HG02970 (cell line): ENCODE data around the gene ALOX5.
A peak's percentile ranks its signal among the peaks of the same experiment; 100 is the strongest.
"Not testable (repeated sequence)": the region's sequence is repeated elsewhere in the genome, so short reads cannot be mapped to it uniquely, and the experiment has no call there.

Experiments
- ATAC-seq: cut with Tn5 transposase; IDR thresholded peaks from one replicate; pipeline ENCODE4 v1.9.1; 2021; ENCODE audit warnings: mild to moderate bottlenecking, moderate library complexity, moderate number of reproducible peaks; ENCODE audit not compliant: unreplicated experiment, low FRiP score

The ALOX5 gene

DNA sequence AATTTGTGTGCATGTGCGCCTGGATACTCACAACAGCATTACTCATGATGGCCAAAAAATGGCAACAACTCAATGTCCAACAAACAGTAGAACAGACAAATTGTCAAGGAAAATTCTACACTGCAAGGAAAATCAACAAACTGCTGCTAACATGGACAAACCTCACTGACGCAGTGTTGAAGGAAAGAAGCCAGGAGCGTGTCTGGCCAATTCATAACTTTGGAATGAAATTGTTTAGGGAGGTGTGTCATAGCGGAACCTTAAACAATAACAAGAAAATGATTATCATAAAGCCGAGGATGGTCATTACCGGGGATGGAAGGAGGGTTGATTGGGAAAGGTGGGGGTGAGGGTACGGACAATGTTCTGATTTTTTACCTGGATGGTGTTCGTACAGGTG, 29.1 kb downstream of the ALOX5 start:
- ATAC-seq, result no peak

DNA sequence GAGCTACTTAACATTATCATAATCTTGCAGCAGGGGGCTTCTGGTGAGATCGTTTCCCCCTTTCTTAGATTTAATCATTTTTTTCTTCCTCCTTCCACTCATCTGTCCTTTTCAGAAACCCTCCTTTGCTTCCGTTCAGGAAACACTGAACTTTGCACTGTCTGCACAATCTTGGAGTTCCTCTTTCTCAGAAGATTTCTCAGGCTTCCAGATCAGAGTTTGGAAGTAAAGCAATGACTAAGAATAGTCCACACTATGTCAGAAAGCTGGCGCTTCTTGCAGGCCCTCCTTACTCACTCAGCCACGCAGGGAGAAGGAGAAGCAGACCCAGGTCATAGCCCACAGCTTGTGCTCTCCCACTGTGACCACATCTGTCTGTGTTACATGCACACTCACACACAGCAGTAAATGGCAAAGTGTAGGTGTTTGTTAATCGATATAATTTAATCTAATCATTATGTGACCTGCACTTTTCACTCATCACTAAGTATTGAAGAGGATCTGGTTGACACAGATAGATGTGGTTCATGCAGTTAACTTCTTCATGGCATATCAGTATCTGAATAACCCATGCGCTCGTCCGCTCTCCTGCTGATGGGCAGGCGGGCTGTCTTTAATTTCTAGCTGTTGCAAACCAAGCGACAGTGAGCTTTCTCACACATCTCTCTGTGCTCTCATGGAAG, 30.2 kb downstream of the ALOX5 start:
- ATAC-seq, result no peak

DNA sequence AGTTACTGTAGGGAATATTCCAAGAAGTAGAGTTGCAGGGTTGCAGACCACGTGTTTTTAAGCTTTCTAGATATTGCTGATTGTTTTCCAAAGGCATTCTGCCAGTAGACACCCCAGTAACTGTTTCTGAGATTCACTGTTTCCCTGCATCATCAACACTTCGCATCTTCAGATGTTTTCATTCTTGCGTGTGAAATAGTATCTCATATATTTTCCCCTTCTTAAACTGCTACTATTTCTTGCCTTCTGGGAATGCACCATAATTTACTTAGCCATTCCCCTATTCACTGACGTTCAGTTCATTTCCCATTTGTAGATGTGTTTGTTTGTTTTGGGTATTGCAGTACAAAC, 30.7 kb downstream of the ALOX5 start:
- no peak for ATAC-seq

DNA sequence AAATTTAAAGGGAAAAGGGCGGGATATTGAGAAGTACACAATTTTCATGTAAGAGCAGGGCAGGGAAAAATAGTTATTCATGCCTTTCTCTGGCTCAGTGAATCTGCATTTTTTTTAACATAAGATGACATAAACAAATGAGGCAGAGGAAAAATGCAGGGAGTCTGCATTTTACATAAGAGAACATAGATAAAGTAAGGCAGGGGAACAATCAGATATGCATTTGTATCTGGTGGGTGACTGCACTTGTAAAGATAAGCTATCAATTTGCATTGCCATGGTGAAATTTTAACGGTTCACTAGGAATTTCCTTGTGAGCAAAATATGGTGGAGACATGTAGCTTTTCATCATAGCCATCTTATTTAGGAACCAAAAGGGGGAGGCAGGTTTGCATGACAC, 33.5 kb downstream of the ALOX5 start:
- no peak for ATAC-seq

DNA sequence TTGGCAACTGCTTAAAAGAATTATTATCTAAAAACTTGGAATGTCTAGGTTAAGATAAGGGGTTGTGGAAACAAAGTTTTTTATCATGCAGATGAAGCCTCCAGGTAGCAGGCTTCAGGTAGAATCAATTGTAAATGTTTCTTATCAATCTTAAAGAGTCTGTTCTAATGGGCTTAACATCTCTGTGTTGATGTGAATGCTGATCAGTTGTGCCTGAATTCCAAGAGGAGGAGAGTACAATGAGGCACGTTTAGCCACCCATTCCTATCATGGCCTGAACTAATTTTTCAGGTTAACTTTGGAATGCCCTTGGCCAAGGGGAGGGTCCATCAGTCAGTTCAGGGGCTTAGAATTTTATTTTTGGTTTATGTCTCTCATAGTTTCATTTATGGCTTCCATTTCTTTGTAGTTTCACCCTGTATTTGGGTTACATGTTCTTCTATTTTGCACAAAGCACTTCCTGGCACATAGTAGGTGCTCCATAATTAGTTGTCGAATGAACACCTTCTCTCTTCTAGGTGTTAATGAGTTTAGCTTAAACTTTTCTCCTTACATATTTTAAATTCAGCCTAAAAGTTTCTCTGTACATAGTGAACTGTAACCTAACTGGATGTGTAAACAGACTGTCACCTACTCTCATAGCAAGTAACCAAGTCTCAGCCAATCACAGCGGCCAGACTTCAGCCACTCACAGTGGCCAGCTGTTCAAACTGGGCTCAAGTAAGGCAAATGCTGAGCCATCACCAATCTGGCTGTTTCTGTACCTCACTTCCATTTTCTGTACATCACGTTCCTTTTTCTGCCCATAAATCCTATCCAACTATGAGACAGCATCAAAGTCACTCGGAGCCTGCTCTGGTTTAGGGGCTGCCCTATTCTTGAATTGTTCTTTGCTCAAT, 34.7 kb downstream of the ALOX5 start:
- ATAC-seq, result no peak

DNA sequence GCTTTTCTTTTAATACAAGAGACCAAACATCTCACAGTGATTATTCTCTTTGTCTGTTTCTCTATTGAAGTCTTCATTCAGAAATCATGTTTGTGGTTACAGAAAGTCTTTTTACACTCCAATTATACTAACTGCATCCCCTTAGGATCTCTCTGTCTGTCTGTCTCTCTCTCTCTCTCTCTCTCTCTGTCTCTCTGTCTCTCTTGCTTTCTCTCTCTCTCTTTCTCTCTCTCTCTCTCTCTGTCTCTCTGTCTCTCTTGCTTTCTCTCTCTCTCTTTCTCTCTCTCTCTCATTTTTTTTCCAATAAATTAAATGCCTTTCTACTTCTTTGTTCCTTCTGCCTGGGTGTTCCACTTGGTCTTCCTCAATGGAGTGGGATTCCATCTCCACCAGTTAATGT, 35.3 kb downstream of the ALOX5 start:
- ATAC-seq, result not testable (repeated sequence)

DNA sequence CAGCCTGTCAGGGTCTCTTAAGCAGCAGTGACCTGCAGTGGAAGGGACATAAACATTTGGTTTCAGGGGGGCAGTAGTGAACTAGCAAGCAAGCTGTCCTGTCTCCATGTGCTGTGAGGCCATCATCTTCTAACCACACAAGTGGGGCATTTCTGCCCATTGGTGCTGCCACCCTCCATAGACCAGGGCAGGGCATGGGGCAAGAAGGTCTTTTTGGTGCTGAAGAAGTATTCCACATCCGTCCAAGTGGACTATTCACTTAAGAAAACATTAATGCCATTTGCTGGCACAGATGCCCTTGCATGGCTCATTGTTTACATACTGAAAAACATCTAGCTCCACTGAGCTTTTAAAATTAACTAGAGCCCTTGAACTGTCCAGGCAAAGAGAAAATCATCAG, 35.8 kb downstream of the ALOX5 start:
- ATAC-seq, result no peak

DNA sequence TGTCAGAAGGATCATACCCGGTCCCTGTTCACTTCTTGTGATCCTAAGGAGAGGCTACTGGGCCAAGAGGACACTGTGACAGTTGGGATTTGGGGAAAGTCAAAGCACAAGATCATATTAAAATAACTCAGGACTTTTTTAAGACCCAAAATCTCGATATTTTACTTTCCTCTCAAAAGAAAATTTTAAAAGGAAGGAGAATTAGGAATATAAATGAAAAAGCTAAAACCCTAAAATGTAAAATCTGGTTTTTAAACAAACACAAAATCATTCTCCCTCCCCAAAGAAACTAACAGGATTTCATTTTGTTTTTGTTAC, 36.4 kb downstream of the ALOX5 start:
- no peak for ATAC-seq

DNA sequence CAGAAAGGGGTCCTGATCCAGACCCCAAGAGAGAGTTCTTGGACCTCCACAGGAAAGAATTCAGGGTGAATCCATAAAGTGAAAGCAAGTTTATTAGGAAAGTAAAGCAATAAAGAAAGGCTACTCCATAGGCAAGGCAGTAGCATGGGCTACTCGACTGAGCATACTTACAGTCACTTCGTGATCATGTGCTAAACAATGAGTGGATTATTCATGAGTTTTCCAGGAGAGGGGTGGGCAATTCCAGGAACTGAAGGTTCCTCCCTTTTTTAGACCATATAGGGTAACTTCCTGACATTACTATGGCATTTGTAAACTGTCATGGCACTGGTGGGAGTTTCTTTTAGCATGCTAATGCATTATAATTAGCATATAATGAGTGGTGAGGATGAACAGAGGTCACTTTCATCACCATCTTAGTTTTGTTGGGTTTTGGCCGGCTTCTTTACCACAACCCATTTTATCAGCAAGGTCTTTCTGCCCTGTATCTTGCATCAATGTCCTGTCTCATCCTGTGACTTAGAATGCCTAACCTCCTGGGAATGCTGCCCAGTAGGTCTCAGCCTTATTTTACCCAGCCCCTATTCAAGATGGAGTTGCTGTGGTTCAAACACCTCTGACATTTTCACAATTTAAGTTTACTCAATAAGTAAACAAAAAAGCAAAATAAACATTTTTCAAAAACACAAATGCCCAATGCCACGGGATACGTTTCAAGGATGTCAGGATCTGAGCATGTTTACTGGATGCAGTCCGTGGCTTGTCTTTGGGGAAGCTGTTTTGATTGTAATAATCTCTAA, 37.0 kb downstream of the ALOX5 start:
- no peak for ATAC-seq

DNA sequence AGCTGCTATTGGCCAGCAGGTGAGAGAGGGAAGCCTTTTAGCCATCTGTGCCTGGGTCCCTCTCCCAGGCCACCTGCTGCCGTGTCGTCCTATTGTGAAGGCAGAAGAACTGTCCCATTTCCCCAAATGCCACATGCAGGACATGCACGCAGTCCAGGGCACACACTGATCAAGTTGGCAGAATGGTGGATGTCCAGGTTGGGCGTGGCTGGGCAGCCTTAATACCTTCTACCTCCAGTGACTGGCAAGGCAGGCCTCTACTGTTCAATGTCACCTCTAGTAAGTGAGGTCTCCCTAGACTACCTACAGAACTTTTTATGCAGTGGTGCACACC, 37.6 kb downstream of the ALOX5 start:
- no peak for ATAC-seq

DNA sequence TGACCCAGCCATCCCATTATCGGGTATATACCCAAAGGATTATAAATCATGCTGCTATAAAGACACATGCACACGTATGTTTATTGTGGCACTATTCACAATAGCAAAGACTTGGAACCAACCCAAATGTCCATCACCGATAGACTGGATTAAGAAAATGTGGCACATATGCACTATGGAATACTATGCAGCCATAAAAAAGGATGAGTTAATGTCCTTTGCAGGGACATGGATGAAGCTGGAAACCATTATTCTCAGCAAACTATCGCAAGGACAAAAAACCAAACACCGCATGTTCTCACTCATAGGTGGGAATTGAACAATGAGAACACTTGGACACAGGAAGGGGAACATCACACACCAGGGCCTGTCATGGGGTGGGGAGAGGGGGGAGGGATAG, 41.0 kb downstream of the ALOX5 start:
- not testable (repeated sequence) for ATAC-seq

DNA sequence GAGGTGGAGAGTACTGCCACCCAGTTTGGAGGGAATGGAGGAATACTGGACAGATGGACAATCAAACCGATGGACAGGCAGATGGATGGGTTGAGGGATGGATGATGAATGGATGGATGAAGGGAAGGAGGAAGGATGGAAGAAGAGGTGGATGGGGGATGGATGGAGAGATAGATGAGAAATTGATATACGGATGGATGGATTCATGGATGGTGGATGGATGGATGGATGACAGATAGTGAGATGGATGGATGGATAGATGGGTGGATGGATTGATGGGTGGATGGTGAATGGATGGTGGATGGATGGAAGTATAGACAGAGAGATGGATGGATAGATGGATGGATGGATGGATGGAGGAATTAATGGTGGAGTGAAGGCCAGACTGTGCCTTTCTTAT, 42.6 kb downstream of the ALOX5 start:
- ATAC-seq, result no peak

DNA sequence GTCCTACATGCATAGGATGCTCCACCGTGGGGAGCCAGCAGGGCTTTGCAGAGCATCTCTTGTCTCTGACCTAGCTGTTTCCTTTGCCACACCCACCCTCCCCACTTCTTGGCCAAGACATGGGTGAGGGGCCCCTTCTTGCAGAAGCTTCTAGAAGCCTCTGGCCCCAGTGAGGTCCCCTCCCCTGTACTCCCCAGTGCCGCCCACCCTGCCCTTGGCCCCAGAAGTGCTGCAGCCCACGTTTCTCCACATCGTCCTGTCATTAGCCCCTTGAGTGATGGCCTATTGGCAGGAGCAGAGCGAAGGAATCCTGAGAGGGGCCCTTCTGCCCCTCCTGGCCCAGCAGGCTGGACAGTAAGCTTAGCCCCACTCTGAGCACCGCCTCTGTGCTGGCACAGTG, 43.7 kb downstream of the ALOX5 start:
- ATAC-seq, result no peak

DNA sequence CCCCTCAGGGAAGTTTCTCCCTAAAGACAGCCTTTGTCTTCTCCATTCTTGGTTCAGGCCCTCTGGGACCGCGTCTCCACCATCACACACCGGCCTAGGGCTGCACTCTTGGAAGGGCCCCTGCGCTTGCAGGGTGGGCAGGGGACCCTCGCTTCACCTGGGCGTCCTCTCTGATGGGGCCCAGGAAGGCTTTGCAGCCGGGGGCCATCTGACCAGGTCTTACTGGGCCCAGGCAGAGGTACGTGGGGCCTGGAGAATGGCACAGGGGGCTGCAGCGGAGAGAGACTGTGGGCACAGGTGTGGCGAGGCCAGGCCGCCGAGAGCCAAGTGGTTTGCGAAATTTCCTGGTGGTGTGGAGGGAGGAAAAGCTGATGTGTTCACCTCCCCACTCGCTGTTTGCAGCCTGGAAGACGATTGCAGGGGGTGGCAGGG, 44.4 kb downstream of the ALOX5 start:
- ATAC-seq, result no peak

DNA sequence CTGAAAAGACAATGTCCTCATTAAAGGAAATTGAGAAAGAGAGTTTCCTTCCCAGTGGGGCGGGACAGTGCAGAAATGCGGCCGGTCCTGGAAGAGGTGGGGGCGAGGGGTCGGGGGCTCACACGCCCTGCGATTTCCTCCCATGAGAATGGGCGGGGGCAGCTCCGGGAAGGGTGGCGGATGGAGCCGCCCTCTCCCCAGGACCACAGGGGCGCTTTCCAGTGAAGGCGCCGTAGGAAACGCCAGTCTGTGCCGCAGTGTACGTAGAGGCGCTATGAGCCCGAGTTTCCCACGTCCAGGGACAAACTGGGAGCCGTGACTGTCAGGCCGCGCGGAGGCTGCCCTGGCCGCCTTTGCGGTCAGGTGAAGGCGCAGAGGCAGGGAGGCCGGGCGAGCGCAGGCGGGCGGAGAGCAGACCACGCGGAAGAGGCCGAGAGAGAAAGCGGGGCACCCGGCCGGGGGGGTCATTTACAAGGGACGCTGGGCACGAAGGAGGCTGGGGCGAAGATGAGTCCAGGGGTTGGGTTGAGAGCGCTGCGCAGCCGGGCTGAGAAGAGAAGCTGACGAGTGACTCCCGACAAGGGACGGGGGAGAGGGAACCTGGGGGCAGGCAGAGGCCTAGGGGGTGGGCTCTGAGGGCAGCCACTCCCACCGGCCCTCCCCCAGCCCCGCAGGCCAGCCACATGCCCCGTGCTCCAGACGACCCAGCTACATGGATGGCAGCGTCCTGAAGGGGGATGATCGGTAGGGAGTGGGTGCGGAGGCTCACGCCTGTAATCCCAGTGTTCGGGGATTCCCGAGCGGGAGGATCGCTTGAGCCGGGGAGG, 45.0 kb downstream of the ALOX5 start:
- ATAC-seq, result peak; percentile 45

DNA sequence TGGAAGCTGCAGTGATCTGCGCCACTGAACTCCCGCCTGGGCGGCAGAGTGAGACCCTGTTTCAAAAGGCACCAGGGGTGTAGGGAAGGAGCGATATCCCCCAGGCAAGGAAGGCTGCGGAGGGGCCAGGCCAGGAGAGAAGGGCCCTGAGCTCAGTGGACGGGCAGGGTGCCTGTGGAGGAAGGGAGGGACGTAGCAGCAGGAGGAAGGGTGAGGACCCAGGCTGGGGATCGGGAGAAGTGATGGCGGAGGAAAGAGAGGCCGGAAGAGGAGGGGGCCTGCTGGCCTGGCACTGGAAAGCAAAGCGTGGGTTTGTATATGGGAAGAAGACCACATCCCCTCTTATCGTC, 45.6 kb downstream of the ALOX5 start:
- no peak for ATAC-seq

DNA sequence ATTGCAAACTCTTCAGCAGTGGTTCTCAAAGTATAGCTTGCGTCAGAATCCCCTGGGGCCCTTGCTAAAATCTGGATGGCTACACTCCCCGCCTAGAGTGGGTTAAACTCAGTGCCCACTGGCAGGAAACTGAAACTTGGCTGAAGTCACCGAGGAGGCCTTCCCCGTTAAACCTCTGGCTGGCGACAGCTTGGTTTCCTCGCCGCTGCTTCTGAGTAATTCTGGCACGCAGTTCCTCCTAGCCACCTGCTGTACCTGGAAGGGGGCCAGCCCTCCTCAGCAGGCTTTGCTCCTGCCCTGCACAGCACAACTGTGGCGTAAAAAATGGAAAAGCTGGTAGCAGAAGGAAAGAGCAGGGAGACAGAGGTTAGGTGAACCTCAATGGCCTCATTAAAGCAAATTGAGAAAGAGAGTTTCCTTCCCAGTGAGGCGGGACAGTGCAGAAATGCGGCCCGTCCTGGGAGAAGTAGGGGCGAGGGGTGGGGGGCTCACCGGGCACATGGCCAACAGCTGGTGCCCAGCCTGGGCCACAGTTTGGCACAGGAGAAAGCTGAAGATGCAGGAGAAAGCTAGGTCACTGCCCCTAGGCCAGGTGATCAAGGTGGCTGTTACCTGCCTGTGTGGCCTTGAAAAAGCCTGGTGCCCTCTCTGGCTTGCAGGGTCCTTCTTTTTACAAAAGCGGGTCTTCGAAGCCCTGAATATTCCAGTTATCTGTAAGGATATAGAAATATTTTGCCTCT, 46.6 kb downstream of the ALOX5 start:
- no peak for ATAC-seq

DNA sequence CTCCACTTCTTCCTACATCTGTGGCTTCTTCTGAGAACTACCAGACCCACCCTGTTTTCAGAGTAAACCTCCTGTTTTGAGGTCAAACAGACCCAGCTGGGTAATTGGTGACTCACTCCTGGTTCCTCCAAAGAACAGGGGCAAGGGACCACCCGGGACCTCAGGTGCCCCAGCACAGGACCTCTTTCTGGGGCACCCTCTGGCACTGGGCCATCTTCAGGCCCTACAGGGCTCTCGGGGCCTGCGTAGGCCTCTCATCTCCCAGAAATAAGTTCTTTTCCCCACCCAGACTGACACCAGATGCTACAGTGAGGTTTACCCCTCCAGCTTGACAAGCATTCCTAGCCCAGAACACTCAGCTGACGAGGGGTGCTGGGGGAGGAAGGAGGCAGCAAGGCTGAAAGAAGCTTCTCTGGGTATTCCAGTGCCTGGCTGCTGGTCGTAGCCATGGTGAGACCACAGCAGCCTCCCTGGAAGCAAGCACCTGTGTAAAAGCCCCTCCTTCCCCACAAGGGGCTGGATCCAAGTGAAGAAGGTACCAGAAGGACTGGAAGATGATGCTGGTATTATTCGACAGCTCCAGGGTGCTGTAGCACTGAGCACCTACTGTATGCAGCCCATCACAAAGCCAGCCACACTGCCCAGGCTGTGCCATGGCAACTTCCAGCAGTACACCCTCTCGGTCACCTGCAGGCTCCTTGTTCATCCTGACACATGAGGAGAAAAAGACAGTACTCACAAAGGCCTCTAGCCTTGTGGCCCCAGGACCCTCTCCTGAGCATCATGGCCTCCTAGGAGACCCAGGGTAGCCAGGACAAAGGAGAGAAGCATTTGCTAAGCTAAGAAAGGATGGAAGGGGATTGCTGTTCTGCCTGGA, 47.4 kb downstream of the ALOX5 start:
- ATAC-seq, result no peak

DNA sequence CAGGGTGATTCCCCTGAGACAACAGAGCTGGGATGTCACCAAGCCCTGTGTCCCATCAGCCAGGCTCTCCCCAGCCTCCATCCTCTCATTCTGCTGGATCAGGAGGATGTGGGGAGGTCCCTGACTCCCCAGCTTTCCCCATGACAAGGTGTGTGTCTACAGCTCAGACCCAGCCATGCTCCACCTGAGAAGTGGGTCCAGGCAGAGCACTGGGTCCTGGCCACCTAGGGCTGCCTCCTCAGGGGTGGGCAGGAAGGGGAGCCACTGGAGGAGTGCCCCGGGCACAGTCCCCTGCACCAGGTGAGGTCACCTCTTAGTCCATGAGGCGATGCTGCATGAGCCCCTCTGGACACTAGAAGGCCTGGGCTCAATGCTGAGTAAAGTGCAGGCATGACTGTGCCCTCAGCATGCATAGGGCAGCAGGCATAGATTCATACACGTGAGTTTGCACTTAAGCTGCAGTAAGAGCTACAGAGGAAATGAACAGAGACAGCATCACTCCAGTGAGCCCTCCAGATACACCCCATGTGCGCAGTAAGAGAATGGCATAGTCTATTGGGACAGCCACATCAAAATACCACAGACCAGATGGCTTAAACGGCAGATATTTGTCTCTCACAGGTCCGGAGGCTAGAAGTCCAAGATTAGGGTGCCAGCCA, 48.3 kb downstream of the ALOX5 start:
- ATAC-seq, result no peak
